Stimulated activated CD4-positive, alpha-beta T cell treated with anti-CD3 and anti-CD28 coated beads, Interleukin-2, amount 100 ng/mL, for 48 hours (primary cell): ENCODE data around the gene ICA1.

ENCODE experiments used
- DNase-seq, 2 donors: peaks; one replicate each; pipeline ENCODE4 v3.0.0-alpha.2; 2020

Gene ICA1

DNA sequence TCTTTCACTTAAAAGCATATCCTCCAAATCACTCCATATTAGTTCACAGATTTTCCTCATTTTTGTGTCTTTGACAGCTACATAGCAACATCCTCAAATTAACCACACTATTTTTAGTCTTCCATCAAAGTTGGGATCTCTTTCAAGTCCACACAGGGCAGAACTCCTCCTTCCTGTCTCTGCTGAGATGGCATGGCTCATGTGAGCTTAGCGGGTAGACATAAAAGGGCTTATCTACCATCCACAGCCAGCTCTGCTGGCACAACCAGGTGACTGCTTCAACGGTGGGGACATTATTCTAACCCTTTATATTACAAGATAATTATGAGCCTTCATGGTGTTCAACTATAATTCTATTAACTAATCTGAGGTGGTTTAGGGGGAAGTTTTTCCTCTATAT, 35.5 kb downstream of the ICA1 start:
- DNase-seq = no peak

DNA sequence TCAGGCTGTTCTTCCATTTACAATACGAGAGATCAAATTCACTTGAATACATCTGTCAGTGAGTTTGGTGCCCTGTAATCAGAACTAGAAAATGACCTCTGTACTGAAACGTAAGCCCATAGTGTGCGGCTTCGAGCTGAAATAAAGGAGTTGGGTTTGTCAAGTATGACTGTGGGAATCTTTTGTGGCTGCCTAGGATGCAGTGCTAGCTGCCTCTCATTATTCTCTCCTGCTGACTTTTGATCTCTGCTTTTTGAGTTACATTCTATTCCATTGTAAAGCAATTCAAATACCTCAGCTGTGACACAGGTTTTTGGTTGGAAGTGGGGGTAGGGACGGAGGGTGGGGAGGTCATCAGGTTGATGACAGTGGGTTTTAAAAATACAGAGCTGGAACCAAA, 40.4 kb downstream of the ICA1 start:
- DNase-seq = no peak

DNA sequence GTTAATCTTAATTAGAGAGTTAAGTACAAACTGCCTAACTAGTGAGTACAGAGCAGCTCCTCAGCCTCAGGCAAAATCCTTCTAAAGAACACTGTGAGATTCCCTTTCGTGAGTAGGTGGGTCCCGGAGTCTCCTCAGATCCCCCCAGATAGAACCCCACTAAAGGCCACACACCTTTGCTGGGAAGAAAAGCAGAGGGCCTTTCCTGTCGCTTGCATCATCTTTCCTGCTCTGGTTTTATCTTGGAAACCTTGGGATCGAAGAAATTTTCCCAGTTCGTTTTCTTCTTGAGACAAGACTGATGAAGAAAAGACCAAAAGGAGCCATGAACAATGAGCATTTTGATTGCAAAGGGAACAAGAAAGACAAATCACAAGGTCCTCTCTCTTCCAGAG, 40.9 kb downstream of the ICA1 start:
- DNase-seq = no peak

DNA sequence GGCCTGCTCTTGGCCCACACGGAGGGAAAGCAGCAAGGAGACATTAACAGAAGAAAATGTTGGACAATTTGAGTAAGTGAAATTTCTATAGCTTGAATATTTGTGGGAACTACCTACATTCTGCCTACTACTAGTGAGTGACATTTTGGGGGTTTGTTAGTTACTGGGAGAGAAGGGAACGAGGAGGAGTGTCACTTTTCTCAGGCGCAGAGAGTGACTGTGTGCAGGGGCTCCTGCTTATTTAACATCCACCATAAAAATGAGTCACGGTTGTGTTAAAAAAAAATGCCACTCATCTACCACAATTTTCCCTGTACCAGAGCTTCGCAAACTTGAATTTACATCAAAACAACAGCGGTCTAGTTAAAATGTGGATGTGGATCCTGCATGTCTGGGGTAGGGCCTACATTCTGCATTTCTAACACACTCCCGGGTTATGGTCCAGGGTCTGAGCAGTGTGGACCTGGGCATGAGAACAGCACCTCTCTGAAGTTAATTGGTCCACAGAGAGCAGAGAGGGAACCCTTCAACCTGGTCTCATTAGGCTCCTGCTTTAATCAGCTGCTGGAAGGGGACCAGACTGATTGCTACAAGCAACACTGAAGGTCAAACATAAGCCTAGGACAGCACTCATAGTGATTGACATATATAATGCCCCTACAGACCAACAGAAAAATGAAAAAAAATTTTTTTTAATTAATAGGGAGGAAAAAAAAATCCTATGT, 41.4 kb downstream of the ICA1 start:
- no peak for DNase-seq

DNA sequence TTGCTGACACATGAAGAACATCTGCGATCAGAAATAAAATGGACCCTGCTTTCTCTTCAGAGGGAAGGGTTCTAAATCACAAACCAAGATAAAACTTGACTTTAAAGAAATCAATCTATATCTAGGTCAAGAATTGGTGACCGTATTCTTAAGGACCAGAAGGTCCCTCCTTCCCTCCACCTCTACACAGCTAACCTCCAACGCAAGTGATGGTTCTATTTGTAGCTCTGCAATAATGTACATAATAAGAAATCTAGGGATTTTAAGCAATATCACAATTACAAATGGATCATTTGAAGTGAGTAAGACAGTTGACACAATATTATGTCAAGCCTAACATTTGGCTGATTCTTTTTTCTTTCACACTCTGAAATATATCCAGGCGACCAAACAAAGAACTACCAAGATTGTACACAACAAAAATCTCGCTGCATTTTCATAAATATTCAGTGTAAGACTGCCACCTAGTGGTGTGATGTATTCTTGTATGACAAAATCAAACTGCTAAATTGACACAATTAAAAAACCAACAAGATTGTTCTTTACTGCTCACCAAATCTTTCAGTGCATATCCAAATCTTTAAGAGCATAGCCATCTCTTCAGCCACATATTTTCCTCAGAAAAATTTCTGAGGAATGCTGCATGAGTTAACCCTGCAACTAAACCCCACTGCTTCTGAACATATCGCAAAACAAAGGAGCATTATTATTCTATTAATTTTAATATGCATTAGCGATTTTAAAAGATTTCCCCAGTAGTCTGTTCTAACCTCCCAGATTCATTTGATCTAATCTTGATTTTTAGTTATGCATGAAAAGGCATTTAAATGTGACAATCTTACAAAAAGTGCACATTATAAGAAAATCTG, 44.5 kb downstream of the ICA1 start:
- peak; percentile 18 to 29 for DNase-seq

DNA sequence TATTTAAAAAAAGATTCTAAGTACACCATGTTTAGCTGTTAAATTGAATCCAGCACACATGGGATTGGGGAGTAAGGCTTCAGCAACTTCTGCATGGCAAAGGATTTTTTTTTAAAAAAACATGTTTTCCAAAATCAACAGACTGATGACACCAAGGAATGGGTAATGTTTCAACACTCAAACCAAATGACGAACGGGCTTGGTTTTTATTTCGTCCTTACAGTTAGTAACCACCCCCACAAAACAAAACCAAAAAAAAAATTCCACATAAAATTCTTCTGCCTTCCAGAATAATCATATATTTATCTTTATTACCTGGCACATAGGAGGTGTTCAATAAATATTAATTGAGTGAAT, 45.7 kb downstream of the ICA1 start:
- DNase-seq = no peak

DNA sequence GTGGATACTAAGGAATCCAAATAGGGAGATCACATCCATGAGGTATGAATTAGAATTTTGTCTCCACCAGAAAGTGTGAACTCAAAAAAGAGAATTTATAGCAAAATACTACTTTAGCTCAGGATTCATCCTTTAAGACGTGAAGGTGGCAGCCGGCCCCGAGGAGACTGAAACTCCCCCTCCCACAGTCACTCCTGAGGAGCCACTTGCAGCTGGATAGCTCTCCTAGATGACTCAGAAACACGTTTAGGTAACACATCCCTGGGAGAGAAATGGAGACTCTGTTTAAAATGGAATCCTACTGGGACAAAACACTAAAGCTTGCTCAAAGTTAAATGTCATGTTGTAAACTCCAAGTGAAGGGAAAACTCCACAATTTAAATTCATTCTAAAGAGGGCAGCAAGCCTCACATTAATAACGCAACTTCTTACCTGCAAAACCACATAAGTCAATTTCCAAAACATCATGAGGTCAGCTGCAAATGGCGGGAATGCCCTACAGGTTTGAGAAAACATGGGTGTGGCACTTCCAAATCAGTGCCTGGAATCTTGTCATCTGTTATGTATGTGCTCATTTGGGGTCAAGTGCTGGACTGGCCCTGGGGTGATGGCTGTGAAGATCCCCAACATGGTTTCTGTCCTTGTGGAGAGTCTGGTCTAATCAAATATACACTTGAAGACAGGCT, 46.2 kb downstream of the ICA1 start:
- no peak for DNase-seq

DNA sequence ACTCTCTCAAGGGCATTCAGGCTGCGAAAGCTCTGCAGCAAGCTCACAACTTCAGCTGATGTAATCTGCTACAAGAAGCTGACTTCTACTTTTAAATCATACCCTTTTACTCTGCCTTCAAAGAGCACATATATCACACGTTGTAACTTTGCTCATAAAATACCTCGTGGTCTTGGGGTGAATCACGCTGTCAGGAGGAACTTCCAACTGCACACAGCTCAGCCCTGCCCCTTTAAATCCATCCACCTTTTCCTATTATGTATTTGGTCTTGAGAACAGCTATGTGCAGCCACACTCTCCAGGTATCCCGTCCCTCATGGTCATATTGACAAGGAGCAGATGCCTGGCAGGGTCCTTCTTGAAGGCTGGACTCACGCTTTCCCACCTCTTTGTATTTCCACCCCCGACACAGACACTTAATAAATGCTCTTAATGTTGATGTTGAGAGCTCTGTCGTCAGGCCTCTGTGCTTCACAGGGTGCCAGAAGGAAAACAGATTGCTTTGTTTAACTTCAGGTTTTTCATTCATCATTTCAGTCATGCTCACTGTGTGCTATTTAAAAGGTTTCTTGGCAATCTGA, 47.6 kb downstream of the ICA1 start:
- no peak for DNase-seq

DNA sequence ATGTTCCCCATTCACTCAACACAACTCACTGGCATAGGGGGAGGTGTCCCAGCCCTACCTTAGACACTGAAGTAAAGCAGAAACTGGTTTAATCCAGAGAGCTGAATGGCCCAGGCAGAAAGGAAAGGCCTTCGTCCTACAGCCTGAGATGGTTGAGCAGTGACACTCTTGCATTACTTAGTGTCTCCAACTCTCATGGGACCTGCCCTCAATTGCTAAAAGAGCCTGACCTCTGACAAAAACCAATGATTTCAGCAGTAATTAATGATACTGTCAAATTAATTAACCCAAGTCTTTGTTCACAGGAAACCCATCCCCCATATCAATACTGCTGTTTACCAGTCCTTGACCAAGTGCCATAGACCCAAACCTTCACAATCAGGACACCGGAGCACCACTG, 48.6 kb downstream of the ICA1 start:
- DNase-seq = no peak

DNA sequence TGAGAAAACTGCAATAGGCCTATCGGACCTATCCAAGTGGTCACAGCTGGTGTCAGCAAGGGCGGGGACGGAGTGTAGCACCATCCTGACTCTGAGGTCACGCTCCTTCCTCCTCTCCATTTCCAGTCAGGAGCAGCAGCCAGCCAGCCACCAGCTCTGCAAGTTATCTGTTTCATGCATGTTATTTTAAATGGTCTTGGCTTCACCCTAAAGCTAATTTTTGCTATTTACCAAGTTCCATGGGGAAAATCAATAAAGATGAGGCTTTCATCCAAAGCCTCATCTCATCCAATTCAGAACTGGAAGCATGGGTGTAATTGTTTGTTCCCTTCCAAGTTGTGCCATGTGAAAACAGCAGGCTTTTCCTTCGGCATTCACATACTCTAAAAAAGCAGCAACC, 49.3 kb downstream of the ICA1 start:
- no peak for DNase-seq

DNA sequence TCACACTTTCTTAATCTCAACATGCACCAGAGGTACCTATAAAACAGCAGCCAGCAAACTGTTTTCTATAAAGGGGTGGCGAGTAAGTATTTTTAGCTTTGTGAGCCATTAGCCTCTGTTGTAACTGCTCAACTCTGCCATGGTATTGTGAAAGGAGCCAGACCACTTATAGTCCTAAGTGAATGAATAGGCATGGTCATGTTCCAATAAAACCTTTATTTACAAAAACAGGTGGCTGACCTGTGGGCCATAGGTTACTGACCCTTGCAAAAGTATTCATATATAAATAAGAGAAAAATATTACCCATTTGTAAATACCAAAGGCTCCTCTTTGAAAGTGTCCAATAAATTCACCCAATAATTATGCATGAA, 50.3 kb downstream of the ICA1 start:
- no peak for DNase-seq

DNA sequence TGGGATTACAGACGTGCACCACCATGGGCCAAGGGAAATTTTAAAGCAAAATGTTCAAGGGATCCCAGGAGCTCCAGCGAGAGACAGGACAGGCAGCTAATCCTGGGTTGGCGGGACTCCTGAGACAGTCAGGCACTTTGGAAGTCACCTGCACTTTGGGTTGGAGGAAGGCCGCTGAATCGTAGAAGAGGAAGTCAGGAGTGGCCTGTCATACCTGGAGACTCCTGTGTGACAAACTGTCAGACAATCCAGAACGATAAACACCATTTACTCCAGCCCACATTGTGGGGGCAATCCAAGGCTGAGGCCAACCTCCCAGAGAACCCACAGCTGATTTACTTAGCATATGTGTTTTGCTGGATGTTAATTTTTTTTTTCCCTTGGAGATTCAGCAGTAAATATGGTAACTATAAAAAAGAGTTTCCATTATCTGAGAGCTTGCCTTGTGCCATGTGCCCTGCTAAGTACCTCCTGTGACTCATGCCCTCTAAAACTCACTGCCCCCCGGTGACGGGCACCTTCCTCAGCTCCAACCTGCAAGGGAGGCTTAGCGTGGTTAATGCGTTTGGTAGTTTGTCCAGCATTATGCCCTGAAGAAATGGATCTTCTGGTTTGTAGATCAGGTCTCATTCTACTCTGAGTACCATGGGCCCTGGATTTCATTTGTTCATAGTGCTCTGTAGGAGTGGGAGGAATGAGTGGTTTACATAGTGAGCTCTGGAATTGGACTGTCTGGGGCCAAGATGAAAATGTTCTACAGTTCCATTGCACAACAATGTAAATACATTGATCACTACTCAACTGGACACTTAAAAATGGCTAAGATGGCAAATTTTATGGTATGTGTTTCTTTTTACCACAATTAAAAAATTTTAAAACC, 50.9 kb downstream of the ICA1 start:
- no peak for DNase-seq

DNA sequence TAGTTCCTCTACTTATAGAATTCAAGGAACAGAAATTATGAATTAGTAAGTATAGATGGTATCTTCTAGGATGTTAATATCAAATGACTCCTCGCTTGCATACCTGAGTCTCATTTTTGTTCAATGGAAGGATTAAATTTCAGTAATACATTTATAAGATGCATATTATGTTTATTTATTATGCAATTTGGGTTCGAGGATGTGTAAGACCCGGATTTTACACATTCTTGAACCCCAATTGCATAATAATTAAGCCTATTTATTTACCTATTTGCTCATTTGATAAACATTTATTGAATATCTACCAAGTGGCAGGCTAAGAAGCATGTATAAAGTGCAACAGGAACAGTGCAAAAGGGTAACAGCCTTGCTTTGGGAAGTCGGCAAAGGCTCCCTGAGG, 52.6 kb downstream of the ICA1 start:
- DNase-seq = no peak

DNA sequence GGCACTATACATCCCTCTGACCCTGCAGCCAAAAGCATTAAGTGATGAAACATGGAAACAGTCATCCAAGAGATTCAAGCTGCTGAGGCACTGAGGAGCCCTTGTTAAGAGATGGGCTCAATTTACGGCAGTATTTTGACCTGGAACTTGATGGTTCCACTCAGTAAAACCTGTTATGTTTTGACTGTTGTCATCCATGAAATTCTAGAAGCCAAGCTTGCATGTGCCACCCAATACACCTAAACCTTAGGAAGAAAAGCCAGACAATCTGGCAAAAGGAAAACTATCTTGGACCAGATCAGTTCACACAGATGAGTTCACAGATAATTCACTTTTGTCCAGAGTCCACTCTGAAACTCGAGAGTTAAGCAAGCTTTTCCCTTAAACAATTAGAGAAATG, 53.2 kb downstream of the ICA1 start:
- no peak for DNase-seq

DNA sequence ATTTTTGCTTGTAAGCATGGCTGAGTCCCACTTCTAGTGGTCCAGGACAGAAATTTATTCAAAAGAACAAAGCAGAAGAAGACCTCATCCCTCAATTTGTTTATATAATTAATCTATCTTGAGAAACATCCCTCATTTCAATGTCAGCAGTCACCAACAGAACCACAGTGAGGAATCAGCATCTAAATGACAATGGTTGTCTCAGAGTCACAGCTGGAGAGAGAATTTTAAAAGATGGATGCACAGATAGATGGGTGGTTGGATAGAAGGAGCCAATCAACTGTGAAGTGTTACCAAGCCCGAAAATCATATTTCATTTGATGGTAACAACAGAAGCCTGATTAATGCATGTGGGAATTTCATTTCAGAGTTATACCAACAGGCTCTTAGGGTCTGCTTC, 55.0 kb downstream of the ICA1 start:
- no peak for DNase-seq

DNA sequence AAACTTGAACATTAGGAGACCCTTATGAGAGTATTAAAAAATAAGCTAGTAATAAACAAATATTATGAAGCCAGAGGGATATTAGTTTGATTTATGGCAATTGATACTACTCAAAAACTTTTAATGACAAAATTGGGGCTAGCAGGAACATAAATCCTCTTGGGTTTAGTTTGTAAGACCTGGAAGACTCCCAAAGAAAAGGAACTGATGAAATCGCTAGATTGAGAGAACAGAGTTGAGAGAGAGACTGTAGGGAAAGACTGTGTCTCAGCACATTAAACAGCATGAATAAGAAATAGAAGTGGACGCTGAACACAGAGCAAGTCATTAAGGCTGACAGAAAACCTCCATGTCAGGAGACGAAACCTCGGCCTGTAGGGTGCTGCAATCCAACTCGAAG, 56.4 kb downstream of the ICA1 start:
- no peak for DNase-seq

DNA sequence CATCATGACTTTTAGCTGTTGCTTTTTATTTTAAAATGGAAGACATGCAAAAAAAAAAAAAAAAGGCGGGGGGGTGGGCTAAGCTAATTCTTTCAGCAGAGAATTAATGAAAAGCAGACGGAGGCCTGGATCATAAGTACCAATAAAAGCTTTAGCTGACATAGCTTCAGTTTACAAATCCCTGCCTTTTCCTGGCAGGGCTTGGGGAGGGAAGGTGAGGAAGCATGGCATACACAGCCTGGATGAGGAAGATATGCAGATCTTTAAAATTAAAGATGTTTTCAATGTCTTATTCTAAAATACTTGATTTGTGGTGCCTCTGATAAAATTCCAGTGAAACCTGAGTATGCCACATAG, 57.0 kb downstream of the ICA1 start:
- no peak for DNase-seq

DNA sequence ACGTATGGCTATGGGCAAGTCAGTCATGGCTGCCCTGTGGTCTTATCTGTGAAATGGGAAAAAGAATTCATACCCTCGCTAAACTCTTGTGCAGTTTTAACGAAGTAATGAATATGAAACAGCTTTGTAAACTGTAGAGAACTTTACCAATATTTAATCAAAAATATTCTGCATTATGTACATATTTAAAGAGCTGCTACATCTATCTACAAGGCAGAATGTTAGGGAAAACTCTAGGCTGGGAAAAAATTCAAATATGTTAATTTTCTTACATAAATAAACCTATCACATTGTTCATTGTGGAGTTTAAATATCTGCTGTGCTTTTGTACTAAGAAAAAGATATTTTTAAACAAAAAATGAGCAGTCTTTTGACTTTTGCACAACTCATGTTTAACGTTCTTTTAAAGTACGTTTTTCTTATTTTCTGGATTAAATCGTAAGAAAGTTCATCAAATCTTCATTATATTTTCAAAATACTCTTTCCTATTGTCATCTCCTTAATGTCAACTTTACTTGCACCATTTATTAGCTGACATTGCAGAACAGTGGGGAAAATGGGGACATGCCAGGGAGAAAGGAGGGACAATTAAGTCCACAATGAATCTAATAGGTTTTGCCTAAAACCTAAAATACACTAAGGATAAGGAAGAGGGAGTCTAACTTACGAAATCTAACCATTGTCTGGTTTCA, 57.5 kb downstream of the ICA1 start:
- DNase-seq = no peak

DNA sequence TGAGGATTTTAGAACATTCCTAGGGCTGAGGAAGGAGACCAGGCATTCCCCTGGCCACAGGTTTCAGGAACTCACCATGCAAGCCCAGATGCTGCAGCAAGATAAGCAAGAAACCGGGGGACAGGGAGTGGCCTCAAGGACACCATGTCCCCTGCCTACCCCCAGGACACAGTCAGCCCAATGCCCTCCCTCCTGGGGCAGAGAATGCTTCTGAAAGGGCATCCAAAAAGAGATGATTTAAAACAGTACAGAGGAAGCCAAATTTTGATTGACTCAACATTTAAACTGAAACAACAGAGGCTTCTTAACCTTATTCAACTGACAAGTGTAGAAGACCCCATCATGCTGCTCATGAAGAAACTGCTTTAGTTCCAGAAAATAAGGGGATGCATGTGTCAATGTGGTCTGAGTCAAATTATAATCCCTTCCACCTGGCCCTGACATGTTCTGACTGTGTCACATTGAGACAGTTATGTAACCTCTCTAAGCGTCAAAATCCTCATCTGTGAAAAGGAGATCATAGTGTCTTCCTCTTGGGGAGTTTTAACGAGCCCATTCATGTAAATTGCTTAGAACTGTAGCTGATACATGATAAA, 60.0 kb downstream of the ICA1 start:
- no peak for DNase-seq

DNA sequence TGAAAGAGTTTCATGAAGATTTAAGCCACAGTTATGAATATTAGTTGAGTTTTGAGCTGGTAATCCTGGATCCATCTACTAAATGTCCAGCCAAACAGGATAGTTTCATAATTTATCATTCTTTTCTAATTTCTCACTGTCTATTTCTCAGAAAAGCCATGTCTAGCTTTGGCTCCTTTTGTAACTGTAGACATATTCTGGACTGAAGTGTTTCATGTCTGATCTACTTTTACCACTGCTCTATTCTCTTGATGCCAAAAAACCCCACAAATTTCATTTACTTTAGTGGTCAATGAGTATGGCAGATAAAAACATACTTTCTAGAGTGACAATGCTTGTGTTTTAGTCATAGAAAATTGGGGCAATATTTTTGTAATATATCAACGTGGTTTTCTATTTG, 61.2 kb downstream of the ICA1 start:
- DNase-seq = no peak

DNA sequence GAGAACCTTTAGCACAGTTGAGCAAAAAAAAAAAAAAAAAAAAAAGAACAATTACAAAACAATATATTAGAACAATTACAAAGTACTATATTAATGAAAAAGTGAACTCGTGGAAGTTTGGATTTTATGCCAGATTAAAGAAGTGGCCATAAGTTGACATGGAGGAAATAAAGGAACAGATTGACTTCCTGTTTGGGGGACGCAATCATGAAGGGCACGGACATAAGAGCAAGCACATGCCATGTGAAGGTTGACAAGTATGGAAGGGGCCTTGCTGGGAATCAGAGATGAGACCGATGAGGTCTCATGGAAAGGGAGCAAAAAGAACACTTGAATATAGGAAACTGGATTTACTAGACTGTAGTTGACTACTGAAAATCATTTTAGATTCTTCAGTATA, 61.7 kb downstream of the ICA1 start:
- DNase-seq = no peak
